Heart right ventricle (tissue), 16 donors: ENCODE measurements around the gene WBP2NL. TPM values are rescaled to one million over a fixed set of nuclear protein-coding genes. Genes with fewer than 3 reads are reported as not detected.

Experiments used
- ATAC-seq, 8 donors: fragments of 200-7000 bp; cut with Tn5 transposase; one replicate each; pipeline ENCODE4 v1.9.1; 2020; ENCODE audit warnings: mild to moderate bottlenecking in 8 of 8, moderate library complexity in 8 of 8, moderate number of reproducible peaks in 1 of 8
- DNase-seq, 2 donors: peaks; one replicate each; pipeline ENCODE4 v3.0.0-alpha.2; 2020
- H3K27ac ChIP-seq, 10 donors: fragments of 200-600 bp; sonication (generic) in 2 of 10; one replicate each; pipeline versions ENCODE4 v1.5.0 to v1.8.0; 2020 to 2022; ENCODE audit warnings: mild to moderate bottlenecking in 3 of 10
- H3K27me3 ChIP-seq, 7 donors: fragments of 200-600 bp; one replicate each; pipeline ENCODE4 v1.8.0; 2021 to 2022; ENCODE audit warnings: mild to moderate bottlenecking in 2 of 7
- H3K36me3 ChIP-seq, 9 donors: fragments of 200-600 bp; sonication (generic) in 1 of 9; one replicate each; pipeline versions ENCODE4 v1.5.0 to v1.8.0; 2020 to 2022; ENCODE audit warnings: mild to moderate bottlenecking in 2 of 9
- H3K4me1 ChIP-seq, 9 donors: fragments of 200-600 bp; sonication (generic) in 1 of 9; one replicate each; pipeline versions ENCODE4 v1.5.0 to v1.8.0; 2020 to 2022; ENCODE audit warnings: mild to moderate bottlenecking in 4 of 9
- H3K4me3 ChIP-seq, 10 donors: fragments of 200-600 bp; sonication (generic) in 2 of 10; one replicate each; pipeline versions ENCODE4 v1.5.0 to v1.8.0; 2020 to 2022; ENCODE audit warnings: mild to moderate bottlenecking in 7 of 10, moderate library complexity in 2 of 10
- H3K9me3 ChIP-seq, 11 donors: fragments of 200-600 bp in 10 of 11; sonication (generic) in 2 of 11; one replicate each; pipeline versions ENCODE4 v1.5.0 to v1.8.0; 2013 to 2022; ENCODE audit warnings: mild to moderate bottlenecking in 2 of 11, control low read depth in 1 of 11, moderate library complexity in 1 of 11
- CTCF ChIP-seq, 9 donors: fragments of 200-600 bp; sonication (generic) in 2 of 9; IDR thresholded peaks; one replicate each; pipeline versions ENCODE4 v1.5.0 to v1.8.0; 2021 to 2022; ENCODE audit warnings: antibody characterized with exemption in 9 of 9, mild to moderate bottlenecking in 5 of 9, moderate library complexity in 1 of 9
- WGBS, 2 donors: extraction: QIAGEN DNeasy Blood & Tissue Kit; methylation state at CpG; one replicate each; pipeline ENCODE4 v1.1.7; 2013; ENCODE audit warnings: inconsistent platforms in 1 of 2; 5-methylcytosine and 5-hydroxymethylcytosine counted together
- intact Hi-C, 10 donors: fragments of 100-400 bp; cut with DNase I; formaldehyde crosslinking; loops; one replicate each; pipeline versions ENCODE4 v1.11.1 to v1.14.2; 2022
- polyA plus RNA-seq, 2 donors: library from polyadenylated mRNA; stranded (reverse); fragments of 200-250 nt; gene quantifications; one replicate each; pipeline ENCODE4 v1.2.3, GENCODE V29; 2013
- total RNA-seq, 10 donors: library from RNA; stranded (reverse); fragmentation: NEBNext Ultra II Directional in 3 of 10; extraction: Animal tissue kit (Norgen Biotek cat#: 25700) in 3 of 10; gene quantifications; one replicate each; pipeline versions ENCODE4 v1.2.1 to v1.2.4, GENCODE V29; 2021 to 2023
- donor health status: Arrhythmogenic right ventricular cardiomyopathy.
- donor health status: ischemic (EF 13 %, LVEDD 7.1; RV severe dilation, severe dysfunction).
- donor health status: healthy with polysubstance abuse.
- donor health status: DM: no; HTN: yes; CAD: no.
- donor health status: DM: no; HTN: no; CAD: no.
- donor health status: ischemic (EF 25% LVEDD 6.9; RV normal size, moderate dysfunction).
- donor health status: ischemic (EF 25% LVEDD 5.7; RV mildly dilated, moderate dysfunction).
- donor health status: healthy.
- donor health status: DM: yes; HTN: yes; CAD: no.
- donor health status: Ischemic cardiomyopathy.
- donor health status: ischemic (EF 35%, LVEDD 5.7; RV mildly dilated, moderate dysfunction).
- donor health status: nonischemic (EF 11% LVEDD 7.7; RV severe dilation, severe dysfunction).
- donor health status: DM: yes; HTN: yes; CAD: no.
- donor health status: PGD.
- donor health status: ischemic (EF 29% LVEDD 5.4; RV normal size, mild dysfunction).
- donor health status: nonischemic (EF 23%, LVEDD 6.1; RV moderate dilation, normal function).

Gene WBP2NL
- total and polyA plus RNA-seq, 12 donors, result 0.09 to 0.81 (median 0.21) TPM; not detected in 5

DNA sequence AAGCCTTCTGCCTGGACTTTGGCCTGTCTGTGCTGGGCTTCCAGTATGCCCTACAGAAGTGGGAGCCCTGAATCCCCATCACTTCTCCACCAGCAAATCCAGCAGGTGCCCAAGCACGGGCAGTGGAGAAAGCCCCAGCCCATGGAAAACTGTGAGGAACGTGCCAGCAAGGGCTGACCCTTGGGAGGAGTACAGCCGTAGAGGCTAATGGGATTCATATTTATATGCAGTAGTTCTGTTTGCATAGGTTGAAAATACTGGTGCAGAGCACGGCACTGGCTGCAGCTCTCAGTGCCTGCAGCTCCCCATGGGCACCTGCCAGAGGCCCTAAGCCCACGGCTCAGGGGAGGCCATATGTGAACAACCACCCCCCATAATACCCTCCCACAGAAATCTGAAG is 61.9 kb downstream of the WBP2NL start:
- Histone ChIP-seq H3K4me1 (no peaks in the 10 kb centered on the region), H3K27me3 (no peaks in the 10 kb centered on the region), H3K36me3 (peaks cover 0 to 76% (median 27%) of the 10 kb centered on the region in 9 donors), H3K4me3 (no peak overlapping the region), H3K27ac (no peak overlapping the region), H3K9me3 (peaks cover 0 to 26% (median 12%) of the 10 kb centered on the region in 11 donors)
- intact Hi-C loops, result no loop called here
- ATAC-seq (no peak), DNase-seq (no peak)
- no peak for TF ChIP-seq CTCF (IDR thresholded peaks at IDR 0.05)
- WGBS, 2 donors, result 90 to 96% methylated on average over 5 of the region's 5 CpGs

- no peak for DNase-seq
- Histone ChIP-seq H3K4me3 (no peak overlapping the region), H3K9me3 (peaks cover 0 to 26% (median 12%) of the 10 kb centered on the region in 11 donors), H3K27me3 (no peaks in the 10 kb centered on the region), H3K36me3 (peaks cover 0 to 81% (median 27%) of the 10 kb centered on the region in 9 donors), H3K27ac (no peak overlapping the region), H3K4me1 (no peaks in the 10 kb centered on the region)
- ATAC-seq, result no peak
- no peak for TF ChIP-seq CTCF (IDR thresholded peaks at IDR 0.05)
- WGBS, 2 donors, result 94 to 96% methylated on average over 7 of the region's 7 CpGs
- intact Hi-C loops, result no loop called here
These were observed 62.5 kb downstream of the WBP2NL start for GRCh38 chr22:42061041-42061440.

- H3K4me1 ChIP-seq, result no peaks in the 10 kb centered on the region
- no peak overlapping the region for H3K4me3 ChIP-seq
- no peak for ATAC-seq
- DNase-seq, result no peak
- peaks cover 0 to 11% (median 0%) of the 10 kb centered on the region in 11 donors for H3K9me3 ChIP-seq
- intact Hi-C loops, result no loop called here
- TF ChIP-seq CTCF (IDR thresholded peaks at IDR 0.05), result no peak
- WGBS, 2 donors, result 89 to 95% methylated on average over 10 of the region's 10 CpGs
- H3K27ac ChIP-seq, result no peak overlapping the region
- H3K27me3 ChIP-seq, result no peaks in the 10 kb centered on the region
- H3K36me3 ChIP-seq, result peaks cover 0 to 97% (median 42%) of the 10 kb centered on the region in 9 donors
These were observed 64.0 kb downstream of the WBP2NL start for GRCh38 chr22:42062506-42063170.

GRCh38 chr22:42064629-42065028 is 66.0 kb downstream of the WBP2NL start:
- intact Hi-C loops, result no loop called here
- TF ChIP-seq CTCF (IDR thresholded peaks at IDR 0.05), result no peak
- ATAC-seq (no peak), DNase-seq (no peak)
- H3K27me3 ChIP-seq, result no peaks in the 10 kb centered on the region
- H3K36me3 ChIP-seq, result peaks cover 0 to 88% (median 44%) of the 10 kb centered on the region in 9 donors
- H3K27ac ChIP-seq, result no peak overlapping the region
- WGBS, 2 donors, result 92 to 96% methylated on average over 1 of the region's 1 CpG
- H3K9me3 ChIP-seq, result no peaks in the 10 kb centered on the region
- no peak overlapping the region for H3K4me3 ChIP-seq
- peaks cover 0 to 11% (median 4%) of the 10 kb centered on the region in 9 donors for H3K4me1 ChIP-seq
